Stimulated activated CD4-positive, alpha-beta T cell treated with anti-CD3 and anti-CD28 coated beads, Interleukin-15, amount 100 ng/mL, for 48 hours (primary cell): ENCODE data around the gene SLC25A4.
"Not testable (repeated sequence)": the region's sequence is repeated elsewhere in the genome, so short reads cannot be mapped to it uniquely, and the experiment has no call there.

Source experiments
- DNase-seq, 2 donors: peaks; one replicate each; pipeline ENCODE4 v3.0.0-alpha.2; 2020; ENCODE audit warnings: low read depth in 2 of 2

The SLC25A4 gene

GRCh38 chr4:185179488-185179887 is 36.4 kb downstream of the SLC25A4 start:
- no peak for DNase-seq

GRCh38 chr4:185182239-185182638 is 39.2 kb downstream of the SLC25A4 start:
- no peak for DNase-seq

GRCh38 chr4:185183622-185184281 is 40.7 kb downstream of the SLC25A4 start:
- peak; percentile 52 to 68 for DNase-seq

- no peak for DNase-seq
These were observed 43.7 kb downstream of the SLC25A4 start for GRCh38 chr4:185186769-185187168.

DNA sequence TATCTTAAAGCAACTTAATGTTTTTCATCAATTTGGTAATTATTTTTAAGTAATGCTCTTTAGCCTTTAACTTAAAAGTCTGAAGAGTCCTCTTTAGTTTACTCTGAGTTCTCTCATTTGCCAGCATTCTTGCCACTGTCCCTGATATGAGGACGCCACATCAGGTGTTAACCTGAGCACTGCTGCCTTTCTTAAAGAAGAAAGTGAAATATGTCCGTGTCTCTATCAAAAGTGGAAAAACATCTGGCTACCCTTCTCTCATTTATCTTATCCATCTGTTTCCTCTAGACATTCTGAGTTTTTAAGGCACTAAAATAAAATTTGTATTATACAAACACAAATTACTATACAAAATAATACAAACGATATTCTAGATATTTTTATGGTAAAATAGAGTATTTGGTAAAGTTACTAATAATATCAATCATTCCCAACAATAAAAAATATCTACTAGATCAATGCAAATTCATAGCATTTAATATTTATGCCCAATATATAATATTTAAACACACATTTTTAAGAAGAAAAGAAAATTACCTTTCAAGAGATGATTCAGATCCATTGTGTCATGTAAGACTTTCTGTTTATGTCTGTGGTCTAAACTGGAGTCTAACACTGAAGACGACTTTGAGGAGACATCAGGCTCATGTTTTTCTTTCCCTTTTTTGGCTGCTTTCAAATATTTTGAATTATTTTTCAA is 46.7 kb downstream of the SLC25A4 start:
- DNase-seq: no peak

DNA sequence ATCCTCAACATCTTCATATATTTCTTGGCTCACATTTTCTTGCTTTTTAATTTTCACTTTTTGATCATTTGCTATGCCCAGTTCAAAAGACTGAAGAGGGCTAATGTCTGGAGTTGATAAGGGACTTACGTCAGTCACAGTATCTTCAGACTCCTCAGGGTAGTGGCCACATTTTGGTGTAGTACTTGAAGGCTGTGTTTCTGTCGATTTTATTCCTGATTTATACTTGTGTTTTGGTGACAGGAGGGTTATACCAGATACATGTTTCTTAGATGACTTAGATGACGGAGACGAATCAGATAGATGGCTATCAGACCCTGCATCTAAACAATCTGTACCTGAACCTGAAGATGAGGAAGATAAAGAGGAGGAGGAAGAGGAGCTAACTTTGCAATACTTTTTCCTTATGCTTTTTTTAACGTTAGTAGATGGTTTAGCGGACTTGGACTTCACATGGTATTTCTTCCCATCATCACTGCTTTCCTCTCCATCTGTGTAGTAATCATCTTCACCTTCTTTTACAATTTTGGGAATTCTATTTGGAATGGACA is 47.3 kb downstream of the SLC25A4 start:
- DNase-seq: no peak

GRCh38 chr4:185192059-185192458 is 49.0 kb downstream of the SLC25A4 start:
- no peak for DNase-seq

- no peak for DNase-seq
These were observed 52.1 kb downstream of the SLC25A4 start for GRCh38 chr4:185194924-185195888.

GRCh38 chr4:185196437-185196836 is 53.4 kb downstream of the SLC25A4 start:
- no peak for DNase-seq

GRCh38 chr4:185198189-185198588 is 55.1 kb downstream of the SLC25A4 start:
- not testable (repeated sequence) for DNase-seq
